ENCODE measurements around the gene SNX15.

Gene SNX15

DNA sequence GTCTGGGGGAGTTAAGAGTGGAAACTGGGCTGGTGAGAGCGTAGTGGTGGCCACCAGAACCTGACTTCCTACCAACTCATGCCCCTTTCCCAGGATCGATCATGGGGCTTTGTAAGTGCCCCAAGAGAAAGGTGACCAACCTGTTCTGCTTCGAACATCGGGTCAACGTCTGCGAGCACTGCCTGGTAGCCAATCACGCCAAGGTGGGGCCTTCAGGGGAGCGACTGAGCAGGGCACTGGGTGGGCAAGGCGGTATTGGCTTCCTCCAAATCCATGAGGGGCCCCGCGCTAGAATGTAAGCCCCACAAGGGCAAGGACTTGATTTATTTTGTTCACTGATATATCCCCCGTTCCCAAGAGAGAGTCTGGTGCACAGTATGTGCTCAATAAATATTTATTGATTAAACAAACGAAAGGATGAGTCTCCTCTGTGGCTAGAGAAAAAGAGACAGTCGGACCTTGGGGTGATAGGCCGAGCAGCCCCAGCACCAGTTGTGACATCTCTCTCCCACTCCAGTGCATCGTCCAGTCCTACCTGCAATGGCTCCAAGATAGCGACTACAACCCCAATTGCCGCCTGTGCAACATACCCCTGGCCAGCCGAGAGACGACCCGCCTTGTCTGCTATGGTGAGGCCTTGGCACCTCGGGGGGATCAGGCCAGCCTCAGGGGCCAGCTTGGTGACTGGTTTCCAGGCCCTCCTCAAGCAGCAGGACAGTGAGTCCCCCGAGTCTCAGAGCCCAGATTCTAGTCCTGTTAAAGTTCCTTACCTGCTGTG is 57.5 kb downstream of the SNX15 start:
- no peak for DNase-seq (ENCODE audit: low spot score)

DNA sequence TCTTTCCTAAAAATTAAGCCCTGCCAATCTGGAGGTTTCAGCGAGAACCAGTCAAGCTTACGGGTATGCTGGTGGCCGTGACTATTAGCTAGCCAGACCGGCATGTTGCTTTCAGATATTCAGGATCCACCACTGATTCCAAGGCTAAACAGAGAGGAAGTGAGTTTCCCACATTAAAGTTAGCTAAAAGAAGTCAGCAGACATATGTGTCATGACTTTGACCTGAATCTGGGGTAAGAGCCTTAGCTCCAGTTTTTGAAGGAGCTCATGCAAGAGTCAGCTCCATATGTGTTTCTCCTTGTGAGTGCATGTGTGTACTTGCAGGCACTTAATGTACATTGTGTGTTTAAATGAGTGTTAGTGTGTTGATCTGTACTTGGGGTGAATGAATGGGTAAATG is 58.2 kb downstream of the SNX15 start:
- no peak for DNase-seq (ENCODE audit: low spot score)

- DNase-seq (ENCODE audit: low spot score) = no peak
These were observed 59.6 kb downstream of the SNX15 start for GRCh38 chr11:65086809-65087208.

DNA sequence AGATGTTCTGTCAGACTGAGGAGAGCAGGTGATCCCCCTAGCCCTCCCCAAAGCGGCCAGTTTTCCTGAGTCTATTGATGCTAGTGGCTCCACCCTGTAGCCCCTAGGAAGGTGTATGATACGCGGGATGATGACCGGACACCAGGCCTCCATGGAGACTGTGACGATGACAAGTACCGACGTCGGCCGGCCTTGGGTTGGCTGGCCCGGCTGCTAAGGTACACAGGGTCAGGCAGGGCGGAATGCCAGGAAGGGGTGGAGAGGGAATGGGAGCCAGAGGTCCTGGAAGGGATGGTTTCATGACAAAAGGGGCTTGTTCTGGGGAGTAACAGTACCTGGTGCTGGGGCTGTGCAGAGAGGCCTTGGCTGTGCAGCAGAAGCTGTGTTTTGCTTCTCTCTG is 60.0 kb downstream of the SNX15 start:
- DNase-seq (ENCODE audit: low spot score) = no peak

DNA sequence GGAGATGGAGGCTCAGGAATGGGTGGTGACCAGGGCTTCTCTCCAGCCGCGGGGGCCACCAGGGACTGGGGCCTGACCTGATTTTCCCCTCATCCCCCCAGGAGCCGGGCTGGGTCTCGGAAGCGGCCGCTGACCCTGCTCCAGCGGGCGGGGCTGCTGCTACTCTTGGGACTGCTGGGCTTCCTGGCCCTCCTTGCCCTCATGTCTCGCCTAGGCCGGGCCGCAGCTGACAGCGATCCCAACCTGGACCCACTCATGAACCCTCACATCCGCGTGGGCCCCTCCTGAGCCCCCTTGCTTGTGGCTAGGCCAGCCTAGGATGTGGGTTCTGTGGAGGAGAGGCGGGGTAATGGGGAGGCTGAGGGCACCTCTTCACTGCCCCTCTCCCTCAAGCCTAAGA is 60.6 kb downstream of the SNX15 start:
- DNase-seq (ENCODE audit: low spot score) = no peak

GRCh38 chr11:65089621-65090020 is 62.4 kb downstream of the SNX15 start:
- no peak for DNase-seq (ENCODE audit: low spot score)

Data from CD4-positive, alpha-beta T cell treated with Interleukin-6 at 100 ng/mL for 8 hours (primary cell).